MM.1S (cell line): ENCODE measurements around the gene APRT.
A peak's percentile ranks its signal among the peaks of the same experiment; 100 is the strongest.

Experiments used
- DNase-seq: peaks from one replicate; pipeline ENCODE4 v3.0.0-alpha.2; 2015
- H2AFZ ChIP-seq: fragments of 300-600 bp; sonication (generic); 2 replicates; pipeline ENCODE4 v1.6.0; 2016; ENCODE audit warnings: antibody characterized with exemption, low read length
- H3F3A ChIP-seq: fragments of 300-600 bp; sonication (generic); 2 replicates; pipeline ENCODE4 v1.6.1; 2016; ENCODE audit warnings: mild to moderate bottlenecking, antibody characterized with exemption, low read length, moderate library complexity, mixed read lengths; ENCODE audit not compliant: insufficient read depth
- H3K27ac ChIP-seq: fragments of 300-600 bp; sonication (generic); 2 replicates; pipeline ENCODE4 v1.5.1; 2016; ENCODE audit warnings: mild to moderate bottlenecking, low read length
- H3K27me3 ChIP-seq: fragments of 300-600 bp; sonication (generic); replicated peaks from 2 replicates; pipeline ENCODE4 v1.6.0; 2016; ENCODE audit warnings: low read length; ENCODE audit not compliant: insufficient read depth
- H3K36me3 ChIP-seq: fragments of 300-600 bp; sonication (generic); replicated peaks from 2 replicates; pipeline ENCODE4 v1.6.1; 2016; ENCODE audit warnings: mild to moderate bottlenecking, low read length, mixed read lengths; ENCODE audit not compliant: insufficient read depth
- H3K4me1 ChIP-seq: fragments of 300-600 bp; sonication (generic); 2 replicates; pipeline ENCODE4 v1.6.1; 2016; ENCODE audit warnings: low read length, mixed read lengths
- H3K4me2 ChIP-seq: fragments of 300-600 bp; sonication (generic); 2 replicates; pipeline ENCODE4 v1.6.0; 2016; ENCODE audit warnings: low read depth, low read length
- H3K4me3 ChIP-seq: fragments of 300-600 bp; sonication (generic); 2 replicates; pipeline ENCODE4 v1.5.1; 2016; ENCODE audit warnings: low read length, mixed read lengths
- H3K79me2 ChIP-seq: fragments of 300-600 bp; sonication (generic); 2 replicates; pipeline ENCODE4 v1.6.1; 2016; ENCODE audit warnings: mixed run types, low read length, mixed read lengths
- H3K9ac ChIP-seq: fragments of 300-600 bp; sonication (generic); 2 replicates; pipeline ENCODE4 v1.6.1; 2016; ENCODE audit warnings: low read length, mixed read lengths
- H3K9me2 ChIP-seq: fragments of 300-600 bp; sonication (generic); replicated peaks from 2 replicates; pipeline ENCODE4 v1.6.1; 2016; ENCODE audit warnings: mild to moderate bottlenecking, low read length, mixed read lengths; ENCODE audit not compliant: insufficient read depth
- H3K9me3 ChIP-seq: fragments of 300-600 bp; sonication (generic); replicated peaks from 2 replicates; pipeline ENCODE4 v1.6.1; 2016; ENCODE audit warnings: mild to moderate bottlenecking, low read length, mixed read lengths; ENCODE audit not compliant: insufficient read depth
- H4K20me1 ChIP-seq: fragments of 300-600 bp; sonication (generic); 2 replicates; pipeline ENCODE4 v1.6.1; 2016; ENCODE audit warnings: mild to moderate bottlenecking, low read length, moderate library complexity, mixed read lengths; ENCODE audit not compliant: insufficient read depth
- CTCF ChIP-seq: fragments of 300-600 bp; sonication (generic); IDR thresholded peaks from 2 replicates; pipeline ENCODE4 v1.5.1; 2016; ENCODE audit warnings: antibody characterized with exemption, low read length, mixed read lengths
- EZH2 ChIP-seq: fragments of 300-600 bp; sonication (generic); optimal IDR thresholded peaks from 2 replicates; pipeline ENCODE3; 2017; ENCODE audit warnings: low read depth, mild to moderate bottlenecking, antibody characterized with exemption, low read length, mixed read lengths
- EZH2phosphoT487 ChIP-seq: fragments of 300-600 bp; sonication (generic); IDR thresholded peaks from 2 replicates; pipeline ENCODE4 v1.6.1; 2018; ENCODE audit warnings: antibody characterized with exemption, low read length

The APRT gene

GRCh38 chr16:88810912-88811768 is 588 bp downstream of the APRT start:
- H3F3A ChIP-seq, result peaks cover 10% of the 10 kb centered on the region; the same call in 1 of the 2 replicates

GRCh38 chr16:88810166-88810911 is 1.4 kb downstream of the APRT start:
- peaks cover 10% of the 10 kb centered on the region; the same call in 1 of the 2 replicates for H3F3A ChIP-seq
- no peak overlapping the region for H2AFZ ChIP-seq
- H3K9me3 ChIP-seq, result no peaks in the 10 kb centered on the region
- no peaks in the 10 kb centered on the region for H4K20me1 ChIP-seq
- peak overlapping the region; percentile 61; the same call in 1 of the 2 replicates for H3K27ac ChIP-seq
- H3K27me3 ChIP-seq, result 0 out of 2 replicates have a peak, but pooled peaks cover under 1% of the 10 kb centered on the region
- DNase-seq, result no peak
- peaks cover 6% of the 10 kb centered on the region; the same call in 1 of the 2 replicates for H3K4me1 ChIP-seq
- no peaks in the 10 kb centered on the region for H3K9me2 ChIP-seq
- peaks cover 46% of the 10 kb centered on the region for H3K79me2 ChIP-seq
- no peaks in the 10 kb centered on the region for H3K36me3 ChIP-seq
- peak overlapping the region; percentile 92 for H3K4me2 ChIP-seq
- H3K9ac ChIP-seq, result peak overlapping the region; percentile 75; the same call in 1 of the 2 replicates
- peak overlapping the region; percentile 70 for H3K4me3 ChIP-seq
- no peak for TF ChIP-seq CTCF
- no peak for TF ChIP-seq EZH2phosphoT487
- TF ChIP-seq EZH2, result no peak

More at GRCh38 chr16:88810912-88811768, 588 bp downstream of the APRT start:
- H3K4me3 ChIP-seq, result peak overlapping the region; percentile 70
- TF ChIP-seq EZH2, result no peak
- no peak for TF ChIP-seq EZH2phosphoT487
- no peak for TF ChIP-seq CTCF
- no peaks in the 10 kb centered on the region for H3K9me3 ChIP-seq
- H3K36me3 ChIP-seq, result no peaks in the 10 kb centered on the region
- H3K9me2 ChIP-seq, result no peaks in the 10 kb centered on the region
- H3K79me2 ChIP-seq, result peaks cover 38% of the 10 kb centered on the region
- peaks cover 6% of the 10 kb centered on the region; the same call in 1 of the 2 replicates for H3K4me1 ChIP-seq
- no peak overlapping the region for H2AFZ ChIP-seq
- H4K20me1 ChIP-seq, result no peaks in the 10 kb centered on the region
- DNase-seq, result peak; percentile 63
- 0 out of 2 replicates have a peak, but pooled peaks cover 4% of the 10 kb centered on the region for H3K27me3 ChIP-seq
- peak overlapping the region; percentile 92 for H3K4me2 ChIP-seq
- H3K9ac ChIP-seq, result peak overlapping the region; percentile 75
- H3K27ac ChIP-seq, result peak overlapping the region; percentile 61; the same call in 1 of the 2 replicates

GRCh38 chr16:88809676-88810165 is 2.0 kb downstream of the APRT start:
- TF ChIP-seq CTCF (no peak), EZH2 (no peak), EZH2phosphoT487 (no peak)
- no peaks in the 10 kb centered on the region for H3K36me3 ChIP-seq
- peak overlapping the region; percentile 92; the same call in 1 of the 2 replicates for H3K4me2 ChIP-seq
- no peaks in the 10 kb centered on the region for H4K20me1 ChIP-seq
- peak overlapping the region; percentile 70; the same call in 1 of the 2 replicates for H3K4me3 ChIP-seq
- H3K27me3 ChIP-seq, result no peaks in the 10 kb centered on the region
- peaks cover 10% of the 10 kb centered on the region; the same call in 1 of the 2 replicates for H3F3A ChIP-seq
- H3K4me1 ChIP-seq, result peaks cover 6% of the 10 kb centered on the region; the same call in 1 of the 2 replicates
- H3K27ac ChIP-seq, result peak overlapping the region; percentile 61; the same call in 1 of the 2 replicates
- peaks cover 52% of the 10 kb centered on the region for H3K79me2 ChIP-seq
- DNase-seq, result no peak
- no peaks in the 10 kb centered on the region for H3K9me3 ChIP-seq
- peak overlapping the region; percentile 75; the same call in 1 of the 2 replicates for H3K9ac ChIP-seq
- no peak overlapping the region for H2AFZ ChIP-seq
- H3K9me2 ChIP-seq, result no peaks in the 10 kb centered on the region
